Endometrium (tissue), 2 donors: Measurements from ENCODE around the gene JAK2.
"Not testable (repeated sequence)": the region's sequence is repeated elsewhere in the genome, so short reads cannot be mapped to it uniquely, and the experiment has no call there.

Source experiments
- FAIRE-seq: peaks from 2 replicates; lab custom pipeline; 2012; peaks lifted over from hg19 to GRCh38; lab: Jason Lieb, UNC
- donor health status: control.
- donor health status: control.

Gene JAK2

DNA sequence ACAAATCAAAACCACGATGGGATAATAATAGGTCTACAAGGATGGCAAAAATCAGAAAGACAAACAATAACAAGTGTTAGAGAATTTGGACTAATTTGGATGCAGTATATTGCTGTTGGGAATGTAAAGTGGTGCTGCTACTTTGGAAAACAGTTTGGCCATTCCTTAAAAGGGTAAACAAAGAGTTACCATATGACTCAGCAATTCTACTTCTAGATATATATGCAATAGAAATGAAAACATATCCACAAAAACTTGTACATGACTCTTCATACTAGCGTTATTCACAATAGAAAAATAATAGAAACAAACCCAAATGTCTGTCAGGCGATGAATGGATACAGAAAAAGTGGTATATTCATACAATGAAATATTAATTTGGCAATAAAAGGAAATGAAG, 58.3 kb downstream of the JAK2 start:
- FAIRE-seq, result no peak

DNA sequence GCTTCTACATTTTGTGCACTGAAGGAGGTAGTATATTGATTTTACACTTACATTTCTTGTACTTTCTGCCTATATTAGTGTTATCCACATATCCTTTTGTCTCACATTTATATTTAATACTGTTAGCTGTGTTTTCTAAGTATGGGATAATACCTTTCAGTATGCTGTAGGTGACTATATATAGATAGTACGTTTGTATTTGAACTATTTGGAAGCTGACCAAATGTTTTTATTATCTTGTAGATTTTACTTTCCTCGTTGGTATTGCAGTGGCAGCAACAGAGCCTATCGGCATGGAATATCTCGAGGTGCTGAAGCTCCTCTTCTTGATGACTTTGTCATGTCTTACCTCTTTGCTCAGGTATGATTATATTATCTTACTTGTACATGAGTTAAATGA, 59.1 kb downstream of the JAK2 start:
- FAIRE-seq, result no peak

- no peak for FAIRE-seq
Observed at GRCh38 chr9:5052838-5053237, 67.8 kb downstream of the JAK2 start.

DNA sequence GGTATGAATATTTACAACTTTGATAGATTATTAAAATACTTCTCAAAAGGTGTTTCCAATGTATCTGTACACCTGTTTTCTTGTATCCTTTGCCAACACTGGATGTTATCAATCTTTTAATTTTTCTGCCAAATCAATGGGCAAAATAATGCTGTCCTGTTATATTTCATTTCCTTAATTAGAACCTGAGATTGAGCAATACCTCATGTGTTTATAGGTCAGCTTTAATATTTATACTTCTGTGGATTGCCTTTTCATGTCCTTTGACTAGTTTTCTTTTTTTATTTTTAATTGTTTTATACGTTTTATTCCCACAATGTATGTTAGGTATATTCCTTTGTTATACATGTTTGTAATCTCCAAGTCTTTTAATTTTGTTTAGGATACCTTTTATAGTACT, 77.6 kb downstream of the JAK2 start:
- peak; percentile 26 for FAIRE-seq

GRCh38 chr9:5072871-5073270, 87.8 kb downstream of the JAK2 start:
- FAIRE-seq, result no peak

DNA sequence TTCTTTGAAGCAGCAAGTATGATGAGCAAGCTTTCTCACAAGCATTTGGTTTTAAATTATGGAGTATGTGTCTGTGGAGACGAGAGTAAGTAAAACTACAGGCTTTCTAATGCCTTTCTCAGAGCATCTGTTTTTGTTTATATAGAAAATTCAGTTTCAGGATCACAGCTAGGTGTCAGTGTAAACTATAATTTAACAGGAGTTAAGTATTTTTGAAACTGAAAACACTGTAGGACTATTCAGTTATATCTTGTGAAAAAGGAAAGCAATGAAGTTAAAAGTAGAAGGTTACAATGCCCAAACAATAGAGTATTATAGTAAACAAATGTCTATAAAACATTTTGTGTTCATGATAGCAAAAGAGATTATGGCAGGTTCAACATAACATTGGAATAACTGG, 88.6 kb downstream of the JAK2 start:
- FAIRE-seq, result peak; percentile 71

GRCh38 chr9:5085993-5086392, 100.9 kb downstream of the JAK2 start:
- no peak for FAIRE-seq

DNA sequence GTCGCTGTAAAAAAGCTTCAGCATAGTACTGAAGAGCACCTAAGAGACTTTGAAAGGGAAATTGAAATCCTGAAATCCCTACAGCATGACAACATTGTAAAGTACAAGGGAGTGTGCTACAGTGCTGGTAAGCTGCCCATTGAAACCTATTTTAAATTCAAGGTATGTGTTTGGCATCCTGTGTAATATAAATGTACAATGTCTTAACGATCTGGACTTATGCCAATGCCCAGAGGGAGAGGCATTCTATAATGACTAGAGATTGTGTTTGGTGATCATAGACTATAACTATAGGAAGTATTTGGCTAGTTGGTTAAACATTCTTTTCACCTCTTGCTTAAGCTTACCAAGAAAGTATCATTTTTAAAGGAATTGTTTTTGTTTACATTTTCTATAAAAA, 104.7 kb downstream of the JAK2 start:
- FAIRE-seq, result no peak

- FAIRE-seq, result no peak
Observed at GRCh38 chr9:5095795-5096194, 110.7 kb downstream of the JAK2 start.

- no peak for FAIRE-seq
Observed at GRCh38 chr9:5099466-5099865, 114.4 kb downstream of the JAK2 start.

DNA sequence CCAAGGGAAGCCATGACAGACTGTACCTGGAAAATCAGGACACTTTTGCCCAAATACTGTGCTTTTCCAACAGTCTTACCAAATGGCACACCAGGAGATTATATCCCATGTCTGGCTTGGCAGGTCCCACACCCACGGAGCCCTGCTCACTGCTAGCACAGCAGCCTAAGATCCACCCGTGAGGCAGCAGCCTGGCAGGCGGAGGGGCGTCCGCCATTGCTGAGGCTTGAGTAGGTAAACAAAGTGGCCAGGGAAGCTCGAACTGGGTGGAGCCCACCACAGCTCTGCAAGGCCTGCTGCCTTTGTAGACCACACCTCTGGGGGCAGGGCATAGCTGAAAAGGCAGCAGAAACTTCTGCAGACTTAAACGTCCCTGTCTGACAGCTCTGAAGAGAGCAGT, 116.1 kb downstream of the JAK2 start:
- not testable (repeated sequence) for FAIRE-seq

- not testable (repeated sequence) for FAIRE-seq
Observed at GRCh38 chr9:5106517-5106916, 121.4 kb downstream of the JAK2 start.

GRCh38 chr9:5110867-5111681, 126.0 kb downstream of the JAK2 start:
- FAIRE-seq, result no peak

DNA sequence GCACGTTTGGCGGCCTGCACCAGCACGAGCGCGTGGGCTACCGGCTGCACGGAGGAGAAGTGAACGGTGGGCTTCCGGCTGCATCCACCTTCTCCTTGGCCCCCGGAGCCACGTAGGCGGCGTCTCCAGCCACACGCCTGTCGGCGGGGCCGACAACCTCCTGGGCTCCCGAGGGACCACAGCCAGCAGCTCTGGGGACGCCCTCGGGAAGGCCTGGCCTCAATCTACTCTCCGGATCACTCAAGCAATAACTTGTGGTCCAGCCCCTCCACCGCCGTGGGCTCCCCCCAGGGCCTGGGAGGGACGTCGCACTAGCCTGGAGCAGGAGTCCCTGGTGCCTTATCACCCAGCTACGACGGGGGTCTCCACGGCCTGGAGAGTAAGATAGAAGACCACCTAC, 126.6 kb downstream of the JAK2 start:
- no peak for FAIRE-seq

DNA sequence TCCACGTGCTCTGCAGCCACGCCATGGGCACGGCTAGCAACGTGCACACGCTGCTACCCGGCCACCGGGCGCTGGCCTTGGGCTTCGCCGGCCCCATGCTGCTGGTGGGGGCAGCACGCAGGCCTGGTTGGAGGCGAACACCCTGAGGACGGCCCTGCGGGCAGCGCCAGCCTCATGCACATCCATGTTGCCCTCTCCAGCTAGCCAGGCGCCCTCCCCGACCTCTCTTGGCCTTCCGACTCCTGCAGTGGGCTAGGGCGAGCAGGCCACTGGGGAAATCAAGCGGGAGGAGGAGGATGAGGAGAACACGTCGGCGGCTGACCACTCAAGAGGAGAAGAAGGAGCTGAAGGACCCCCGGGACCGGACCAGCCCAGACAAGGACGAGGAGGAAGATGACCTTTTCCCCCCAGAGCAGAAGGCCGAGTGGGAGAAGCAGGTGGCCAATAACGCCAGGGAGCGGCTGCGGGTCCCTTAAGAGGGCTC, 127.1 kb downstream of the JAK2 start:
- no peak for FAIRE-seq

- FAIRE-seq, result no peak
Observed at GRCh38 chr9:5112646-5113045, 127.6 kb downstream of the JAK2 start.

DNA sequence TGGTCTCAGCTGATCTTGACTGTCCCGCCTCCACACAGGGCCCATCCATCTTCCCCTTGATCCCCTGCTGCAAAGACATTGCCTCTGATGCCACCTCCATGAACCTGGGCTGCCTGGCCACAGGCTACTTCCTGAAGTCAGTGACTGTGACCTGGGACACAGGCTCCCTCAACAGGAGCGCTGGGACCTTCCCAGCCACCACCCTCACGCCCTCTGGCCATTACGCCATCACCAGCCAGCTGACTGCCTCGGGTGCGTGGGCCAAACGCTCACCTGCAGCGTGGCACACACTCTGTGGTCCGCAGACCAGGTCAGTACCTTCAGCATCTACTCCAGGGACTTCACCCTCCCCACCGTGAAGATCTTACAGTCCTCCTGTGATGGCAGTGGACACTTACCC, 128.5 kb downstream of the JAK2 start:
- no peak for FAIRE-seq

DNA sequence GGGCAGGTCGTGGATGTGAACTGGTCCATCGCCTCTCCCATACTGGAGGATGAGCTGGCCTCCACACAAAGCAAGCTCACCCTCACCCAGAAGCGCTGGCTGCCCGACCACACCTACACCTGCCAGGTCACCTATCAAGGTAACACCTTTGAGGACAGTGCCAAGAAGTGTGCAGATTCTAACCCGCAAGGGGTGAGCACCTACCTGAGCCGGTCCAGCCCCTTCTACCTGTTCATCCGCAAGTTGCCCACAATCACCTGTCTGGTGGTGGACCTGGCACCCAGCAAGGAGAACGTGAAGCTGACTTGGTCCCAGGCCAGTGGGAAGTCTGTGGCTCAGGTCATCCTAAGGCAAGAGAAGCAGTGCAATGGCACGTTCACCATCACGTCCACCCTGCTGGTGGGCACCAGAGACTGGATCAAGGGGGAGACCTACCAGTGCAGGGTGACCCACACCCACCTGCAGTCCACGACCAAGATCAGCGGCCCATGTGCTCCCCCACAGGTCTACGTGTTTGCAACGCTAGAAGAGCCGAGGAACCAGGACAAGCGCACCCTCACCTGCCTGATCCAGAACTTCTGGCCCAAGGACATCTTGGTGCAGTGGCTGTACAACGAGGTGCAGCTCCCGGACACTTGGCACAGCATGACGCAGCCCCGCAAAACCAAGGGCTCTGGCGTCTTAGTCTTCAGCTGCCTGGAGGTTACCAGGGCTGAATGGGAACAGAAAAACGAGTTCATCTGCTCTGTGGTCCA, 129.1 kb downstream of the JAK2 start:
- no peak for FAIRE-seq

GRCh38 chr9:5122116-5122515, 137.0 kb downstream of the JAK2 start:
- no peak for FAIRE-seq

DNA sequence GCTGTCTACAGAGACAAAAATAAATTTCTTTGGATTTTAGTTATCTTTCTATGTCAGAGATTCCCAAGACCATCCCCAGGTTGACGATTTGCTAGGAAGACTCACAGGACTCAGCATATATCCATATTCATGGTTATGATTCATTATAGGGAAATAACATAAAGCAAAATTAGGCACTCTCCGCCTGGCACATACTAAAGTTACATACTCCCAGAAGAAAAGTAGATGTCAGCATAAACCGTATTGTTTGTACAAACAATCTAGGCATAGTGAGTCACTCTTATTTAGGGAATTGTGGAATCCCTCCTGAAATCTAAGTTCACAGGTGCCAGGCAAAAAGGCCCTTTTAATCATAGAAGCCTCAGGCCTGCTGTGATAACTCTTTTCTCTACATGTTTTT, 137.4 kb downstream of the JAK2 start:
- no peak for FAIRE-seq

GRCh38 chr9:5140151-5140550, 155.1 kb downstream of the JAK2 start:
- FAIRE-seq, result no peak

DNA sequence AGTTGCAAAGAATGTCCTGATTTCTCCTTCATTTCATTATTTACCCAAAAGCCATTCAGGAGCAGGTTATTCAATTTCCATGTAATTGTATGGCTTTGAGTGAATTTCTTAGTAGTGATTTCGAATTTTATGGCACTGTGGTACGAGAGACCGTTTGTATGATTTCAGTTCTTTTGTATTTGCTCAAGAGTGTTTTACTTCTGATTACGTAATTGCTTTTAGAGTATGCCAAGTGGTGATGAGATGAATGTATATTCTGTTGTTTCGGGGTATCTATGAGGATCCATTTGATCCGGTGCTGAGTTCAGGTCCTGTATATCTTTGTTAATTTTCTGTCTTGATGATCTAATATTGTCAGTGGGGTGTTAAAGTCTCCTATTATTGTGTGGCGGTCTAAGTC, 159.1 kb downstream of the JAK2 start:
- no peak for FAIRE-seq

DNA sequence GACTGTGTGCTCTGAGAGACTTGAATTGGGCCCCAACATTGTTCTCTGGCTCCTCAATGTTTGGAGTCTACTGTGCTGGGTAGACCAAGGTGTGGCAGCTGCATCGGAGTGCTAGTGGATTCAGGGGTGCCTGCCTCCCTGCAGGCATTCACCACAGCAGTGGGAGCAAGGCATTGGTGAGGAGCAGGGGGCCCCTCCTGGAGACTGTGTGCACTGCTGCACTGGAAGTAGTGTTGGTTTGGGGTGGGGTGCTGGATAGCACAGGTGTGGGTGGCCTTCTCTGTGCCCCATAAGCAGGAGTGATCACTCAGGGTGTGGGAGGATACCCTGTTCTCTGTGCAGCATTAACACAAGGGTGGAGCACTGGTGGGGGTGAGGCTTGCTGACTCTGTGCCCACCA, 161.2 kb downstream of the JAK2 start:
- no peak for FAIRE-seq
